ENCODE results near the gene RETN.

The RETN gene

GRCh38 chr19:7658219-7658686 lies 10.6 kb upstream of the RETN start:
- Histone ChIP-seq H3K4me3 (ENCODE audit: severe bottlenecking) (no peak overlapping the region), H3K4me1 (ENCODE audit: insufficient read depth, poor library complexity, severe bottlenecking) (no peaks in the 10 kb centered on the region), H3K27me3 (ENCODE audit: insufficient read depth, poor library complexity, severe bottlenecking) (no peaks in the 10 kb centered on the region), H3K27ac (ENCODE audit: poor library complexity, severe bottlenecking) (no peak overlapping the region), H3K9me3 (ENCODE audit: severe bottlenecking) (no peaks in the 10 kb centered on the region), H3K36me3 (ENCODE audit: low read depth) (no peaks in the 10 kb centered on the region)
- DNase-seq (ENCODE audit: low spot score) (no peak), ATAC-seq (ENCODE audit: low read depth) (no peak)
- no peak for TF ChIP-seq CTCF (IDR thresholded peaks at IDR 0.05; ENCODE audit: poor library complexity, severe bottlenecking)

GRCh38 chr19:7661744-7662538 lies 6.9 kb upstream of the RETN start:
- Histone ChIP-seq H3K36me3 (ENCODE audit: low read depth) (no peaks in the 10 kb centered on the region), H3K4me1 (ENCODE audit: insufficient read depth, poor library complexity, severe bottlenecking) (no peaks in the 10 kb centered on the region), H3K9me3 (ENCODE audit: severe bottlenecking) (no peaks in the 10 kb centered on the region), H3K27ac (ENCODE audit: poor library complexity, severe bottlenecking) (no peak overlapping the region), H3K4me3 (ENCODE audit: severe bottlenecking) (no peak overlapping the region), H3K27me3 (ENCODE audit: insufficient read depth, poor library complexity, severe bottlenecking) (no peaks in the 10 kb centered on the region)
- TF ChIP-seq CTCF (IDR thresholded peaks at IDR 0.05; ENCODE audit: poor library complexity, severe bottlenecking) = no peak
- no peak for ATAC-seq (ENCODE audit: low read depth)
- DNase-seq (ENCODE audit: low spot score) = no peak

- no peak for ATAC-seq (ENCODE audit: low read depth)
- H3K4me3 ChIP-seq (ENCODE audit: severe bottlenecking) = no peak overlapping the region
- no peak for TF ChIP-seq CTCF (IDR thresholded peaks at IDR 0.05; ENCODE audit: poor library complexity, severe bottlenecking)
- H3K27me3 ChIP-seq (ENCODE audit: insufficient read depth, poor library complexity, severe bottlenecking) = no peaks in the 10 kb centered on the region
- no peaks in the 10 kb centered on the region for H3K9me3 ChIP-seq (ENCODE audit: severe bottlenecking)
- no peaks in the 10 kb centered on the region for H3K4me1 ChIP-seq (ENCODE audit: insufficient read depth, poor library complexity, severe bottlenecking)
- H3K27ac ChIP-seq (ENCODE audit: poor library complexity, severe bottlenecking) = no peak overlapping the region
- no peaks in the 10 kb centered on the region for H3K36me3 ChIP-seq (ENCODE audit: low read depth)
- no peak for DNase-seq (ENCODE audit: low spot score)
Observed at GRCh38 chr19:7662657-7663056, 6.2 kb upstream of the RETN start.

GRCh38 chr19:7663706-7664105 lies 5.1 kb upstream of the RETN start:
- ATAC-seq (ENCODE audit: low read depth) = no peak
- H3K27ac ChIP-seq (ENCODE audit: poor library complexity, severe bottlenecking) = no peak overlapping the region
- no peak for TF ChIP-seq CTCF (IDR thresholded peaks at IDR 0.05; ENCODE audit: poor library complexity, severe bottlenecking)
- no peaks in the 10 kb centered on the region for H3K9me3 ChIP-seq (ENCODE audit: severe bottlenecking)
- H3K4me3 ChIP-seq (ENCODE audit: severe bottlenecking) = no peak overlapping the region
- H3K36me3 ChIP-seq (ENCODE audit: low read depth) = no peaks in the 10 kb centered on the region
- no peak for DNase-seq (ENCODE audit: low spot score)
- H3K27me3 ChIP-seq (ENCODE audit: insufficient read depth, poor library complexity, severe bottlenecking) = no peaks in the 10 kb centered on the region
- H3K4me1 ChIP-seq (ENCODE audit: insufficient read depth, poor library complexity, severe bottlenecking) = no peaks in the 10 kb centered on the region

GRCh38 chr19:7665076-7665475 lies 3.8 kb upstream of the RETN start:
- DNase-seq (ENCODE audit: low spot score) (no peak), ATAC-seq (ENCODE audit: low read depth) (no peak)
- no peaks in the 10 kb centered on the region for H3K27me3 ChIP-seq (ENCODE audit: insufficient read depth, poor library complexity, severe bottlenecking)
- H3K4me3 ChIP-seq (ENCODE audit: severe bottlenecking) = no peak overlapping the region
- no peak overlapping the region for H3K27ac ChIP-seq (ENCODE audit: poor library complexity, severe bottlenecking)
- H3K9me3 ChIP-seq (ENCODE audit: severe bottlenecking) = no peaks in the 10 kb centered on the region
- no peak for TF ChIP-seq CTCF (IDR thresholded peaks at IDR 0.05; ENCODE audit: poor library complexity, severe bottlenecking)
- no peaks in the 10 kb centered on the region for H3K36me3 ChIP-seq (ENCODE audit: low read depth)
- H3K4me1 ChIP-seq (ENCODE audit: insufficient read depth, poor library complexity, severe bottlenecking) = no peaks in the 10 kb centered on the region
